HG03280 (cell line): ENCODE measurements around the gene FUT9.

Experiments
- ATAC-seq: cut with Tn5 transposase; IDR thresholded peaks from one replicate; pipeline ENCODE4 v1.9.1; 2021; ENCODE audit warnings: mild to moderate bottlenecking, moderate library complexity; ENCODE audit not compliant: unreplicated experiment

The FUT9 gene

GRCh38 chr6:96065213-96065612 is 49.4 kb downstream of the FUT9 start:
- no peak for ATAC-seq

- ATAC-seq: no peak
These were observed 50.6 kb downstream of the FUT9 start for GRCh38 chr6:96066376-96066775.

- ATAC-seq: no peak
These were observed 57.8 kb downstream of the FUT9 start for GRCh38 chr6:96073555-96073954.

- no peak for ATAC-seq
These were observed 58.2 kb downstream of the FUT9 start for GRCh38 chr6:96074006-96074405.

GRCh38 chr6:96075826-96076225 is 60.1 kb downstream of the FUT9 start:
- no peak for ATAC-seq

- ATAC-seq: no peak
These were observed 71.0 kb downstream of the FUT9 start for GRCh38 chr6:96086745-96087144.

GRCh38 chr6:96089173-96089572 is 73.4 kb downstream of the FUT9 start:
- no peak for ATAC-seq

GRCh38 chr6:96094077-96094476 is 78.3 kb downstream of the FUT9 start:
- ATAC-seq: no peak

GRCh38 chr6:96099069-96099468 is 83.3 kb downstream of the FUT9 start:
- no peak for ATAC-seq

GRCh38 chr6:96101564-96101963 is 85.8 kb downstream of the FUT9 start:
- no peak for ATAC-seq

- no peak for ATAC-seq
These were observed 89.1 kb downstream of the FUT9 start for GRCh38 chr6:96104910-96105309.

- no peak for ATAC-seq
These were observed 95.1 kb downstream of the FUT9 start for GRCh38 chr6:96110878-96111277.

- no peak for ATAC-seq
These were observed 100.9 kb downstream of the FUT9 start for GRCh38 chr6:96116674-96117073.

GRCh38 chr6:96124778-96125177 is 109.0 kb downstream of the FUT9 start:
- ATAC-seq: no peak

- ATAC-seq: no peak
These were observed 122.6 kb downstream of the FUT9 start for GRCh38 chr6:96138406-96138805.

- ATAC-seq: no peak
These were observed 126.4 kb downstream of the FUT9 start for GRCh38 chr6:96142142-96142541.

GRCh38 chr6:96150431-96150830 is 134.7 kb downstream of the FUT9 start:
- ATAC-seq: no peak

- no peak for ATAC-seq
These were observed 135.9 kb downstream of the FUT9 start for GRCh38 chr6:96151707-96152106.

- ATAC-seq: no peak
These were observed 136.4 kb downstream of the FUT9 start for GRCh38 chr6:96152114-96152708.

GRCh38 chr6:96153775-96154174 is 138.0 kb downstream of the FUT9 start:
- no peak for ATAC-seq

- ATAC-seq: no peak
These were observed 140.7 kb downstream of the FUT9 start for GRCh38 chr6:96156425-96156824.

GRCh38 chr6:96157018-96157565 is 141.3 kb downstream of the FUT9 start:
- ATAC-seq: peak; percentile 93

GRCh38 chr6:96162711-96163120 is 146.9 kb downstream of the FUT9 start:
- no peak for ATAC-seq
